Endothelial cell of umbilical vein (primary cell): ENCODE measurements around the gene NINJ2. TPM values are rescaled to one million over a fixed set of nuclear protein-coding genes. Genes with fewer than 3 reads are reported as not detected.

ENCODE experiments used
- BruUV-seq: library from RNA; stranded (reverse); fragments of 400-500 nt; replicated peaks from 2 replicates; lab custom pipeline; 2021; lab: Mats Ljungman, UMichigan
- CTCF ChIA-PET: fragments of 300-600, 350-600 bp; sonication (Branson Sonifier 250); formaldehyde crosslinking; loops from one replicate; lab custom pipeline; 2021; ENCODE audit warnings: antibody characterized with exemption, inconsistent platforms; lab: Charles Lee
- POLR2A ChIA-PET: fragments of 300-600, 350-600 bp; sonication (Branson Sonifier 250); formaldehyde crosslinking; loops from one replicate; lab custom pipeline; 2021; ENCODE audit warnings: antibody characterized with exemption, inconsistent platforms; lab: Charles Lee
- DNase-seq: peaks from one replicate; pipeline ENCODE4 v3.0.0-alpha.2; 2011; ENCODE audit warnings: low read depth, low spot score
- FAIRE-seq: peaks from 2 replicates; lab custom pipeline; 2011; peaks lifted over from hg19 to GRCh38; lab: Jason Lieb, UNC
- H2AFZ ChIP-seq: 2 replicates; pipeline ENCODE4 v1.6.0; 2012; ENCODE audit warnings: low read depth, low read length, control low read depth, inconsistent platforms
- H3K27ac ChIP-seq: 2 replicates; pipeline ENCODE4 v1.5.1; 2011; ENCODE audit warnings: low read depth, mild to moderate bottlenecking, control low read depth, low read length, moderate library complexity; ENCODE audit not compliant: insufficient read depth
- H3K27me3 ChIP-seq, 2 experiments: 2 replicates each; pipeline versions ENCODE4 v1.6.0 to v1.6.1; 2011; ENCODE audit warnings: low read length in 2 of 2, mixed read lengths in 1 of 2; ENCODE audit not compliant: control insufficient read depth in 2 of 2, insufficient read depth in 2 of 2
- H3K36me3 ChIP-seq, 2 experiments: 2 replicates in 1 of 2; 3 replicates in 1 of 2; pipeline ENCODE4 v1.5.1; 2011; ENCODE audit warnings: low read length in 2 of 2, mild to moderate bottlenecking in 1 of 2, moderate library complexity in 1 of 2; ENCODE audit not compliant: control insufficient read depth in 2 of 2, insufficient read depth in 2 of 2; ENCODE audit errors: extremely low read depth in 1 of 2
- H3K4me1 ChIP-seq: 3 replicates; pipeline ENCODE4 v1.5.1; 2011; ENCODE audit warnings: mild to moderate bottlenecking, low read length; ENCODE audit not compliant: control insufficient read depth, insufficient read depth; ENCODE audit errors: extremely low read depth
- H3K4me2 ChIP-seq: 2 replicates; pipeline ENCODE4 v1.6.1; 2011; ENCODE audit warnings: low read length, control low read depth, mixed read lengths; ENCODE audit not compliant: insufficient read depth
- H3K4me3 ChIP-seq, 3 experiments: fragments of 200-600 bp in 1 of 3; sonication (generic), shearing (Covaris generic) in 1 of 3; replicated peaks in 1 of 3; 2 replicates each; pipeline ENCODE4 v1.5.1; 2011 to 2016; ENCODE audit warnings: control low read depth in 3 of 3, low read length in 3 of 3, mild to moderate bottlenecking in 2 of 3, inconsistent platforms in 1 of 3, low read depth in 1 of 3, moderate library complexity in 1 of 3; ENCODE audit not compliant: insufficient read depth in 1 of 3
- H3K79me2 ChIP-seq: 2 replicates; pipeline ENCODE4 v1.6.0; 2012; ENCODE audit warnings: low read length, inconsistent platforms; ENCODE audit not compliant: control insufficient read depth, insufficient read depth
- H3K9ac ChIP-seq: replicated peaks from 2 replicates; pipeline ENCODE3; 2011; ENCODE audit warnings: low read length, control low read depth; ENCODE audit not compliant: insufficient read depth; ENCODE audit errors: extremely low read depth
- H3K9me1 ChIP-seq: replicated peaks from 3 replicates; pipeline ENCODE4 v1.6.0; 2011; ENCODE audit warnings: mild to moderate bottlenecking, low read length; ENCODE audit not compliant: control insufficient read depth, insufficient read depth; ENCODE audit errors: extremely low read depth
- H3K9me3 ChIP-seq: replicated peaks from 2 replicates; pipeline ENCODE4 v1.5.1; 2012; ENCODE audit warnings: low read length, inconsistent platforms; ENCODE audit not compliant: control insufficient read depth, insufficient read depth
- H4K20me1 ChIP-seq: replicated peaks from 2 replicates; pipeline ENCODE3; 2011; ENCODE audit warnings: mild to moderate bottlenecking, low read length; ENCODE audit not compliant: control insufficient read depth, insufficient read depth; ENCODE audit errors: extremely low read depth
- EZH2 ChIP-seq: IDR thresholded peaks from 2 replicates; pipeline ENCODE4 v1.6.1; 2012; ENCODE audit warnings: borderline replicate concordance, low read depth, mild to moderate bottlenecking, moderate library complexity, low read length, inconsistent platforms; ENCODE audit not compliant: severe bottlenecking
- FOS ChIP-seq: IDR thresholded peaks from 2 replicates; pipeline ENCODE4 v1.6.1; 2011; ENCODE audit warnings: mild to moderate bottlenecking, low read length, moderate library complexity, borderline replicate concordance; ENCODE audit not compliant: insufficient read depth
- JUN ChIP-seq: IDR thresholded peaks from 2 replicates; pipeline ENCODE4 v1.6.1; 2011; ENCODE audit warnings: borderline replicate concordance, low read depth; ENCODE audit not compliant: insufficient read length, insufficient read depth
- MYC ChIP-seq: IDR thresholded peaks from one replicate; pipeline ENCODE4 v1.6.1; 2011; ENCODE audit warnings: mild to moderate bottlenecking, low read depth, low read length
- POLR2A ChIP-seq: IDR thresholded peaks from 2 replicates; pipeline ENCODE4 v1.6.1; 2012; ENCODE audit warnings: low read depth, mild to moderate bottlenecking, control low read depth, low read length
- POLR2AphosphoS5 ChIP-seq: IDR thresholded peaks from 2 replicates; pipeline ENCODE4 v1.6.1; 2012; ENCODE audit warnings: low read depth, mild to moderate bottlenecking, control low read depth, low read length, moderate library complexity; ENCODE audit not compliant: insufficient read depth
- dilution Hi-C: fragments of 300-500 bp; cut with MboI; formaldehyde crosslinking; loops from one replicate; pipeline ENCODE4 v1.15.0; 2019; ENCODE audit warnings: low sequenced_read_pairs; ENCODE audit not compliant: extremely low pct_ligation_motif_present
- intact Hi-C: fragments of 100-400 bp; cut with micrococcal nuclease; formaldehyde crosslinking; loops from one replicate; pipeline ENCODE4 v1.10.0; 2022
- polyA plus RNA-seq, 4 experiments: library from polyadenylated mRNA; depleted of rRNA in 3 of 4; stranded (reverse) in 3 of 4; unstranded in 1 of 4; fragments of >200 nt; gene quantifications; 2 replicates each; pipeline versions ENCODE4 v1.2.1 to v1.2.3, GENCODE V29; 2011 to 2012; ENCODE audit warnings: missing spikeins in 1 of 4
- total RNA-seq: library from RNA; stranded (reverse); gene quantifications from 2 replicates; pipeline ENCODE4 v1.2.3, GENCODE V29; 2021
- TF ChIP-seq, protein P1 (sequence below), 2 donors: IDR thresholded peaks; 1 replicate in 1 of 2; 2 replicates in 1 of 2; pipeline ENCODE4 v1.5.1; 2011; ENCODE audit warnings: low read length in 2 of 2, mild to moderate bottlenecking in 2 of 2, moderate library complexity in 2 of 2, control low read depth in 1 of 2, inconsistent platforms in 1 of 2, low read depth in 1 of 2; ENCODE audit not compliant: insufficient read depth in 1 of 2; ENCODE audit errors: extremely low read depth in 1 of 2
- TF ChIP-seq, protein P2 (sequence below): IDR thresholded peaks from 2 replicates; pipeline ENCODE4 v1.6.1; 2011; ENCODE audit not compliant: insufficient read depth, insufficient read length

The NINJ2 gene
- total and polyA plus RNA-seq, 2 donors (not counting 3 experiments of a cell fraction or from before 2014, with no cell fraction given) = 0.75 to 4.4 TPM

DNA sequence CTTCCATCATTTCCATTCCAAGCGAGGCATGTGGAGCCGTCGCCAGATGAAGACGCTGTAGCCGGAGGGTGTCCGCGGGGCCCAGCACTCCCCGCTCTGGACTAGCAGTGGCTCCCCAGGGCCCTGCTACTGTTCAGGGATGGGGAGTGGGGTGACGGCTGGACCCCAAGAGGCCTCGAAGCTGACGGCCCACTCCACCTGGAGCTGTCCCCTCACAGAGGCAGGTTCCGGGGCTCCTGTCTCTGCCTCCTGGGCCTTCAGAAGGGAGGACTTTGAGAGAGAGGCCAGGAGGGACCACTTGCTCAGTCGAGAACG, 101.9 kb downstream of the NINJ2 start:
- BruUV-seq = no TSS peak
- H3K27ac ChIP-seq = no peak overlapping the region
- ChIA-PET CTCF (interaction anchor here (1.1 kb wide), 1 partner anchor 15 kb away, joined by 3 read pairs; no protein-coding TSS in a partner anchor), POLR2A (no interaction called here)
- TF ChIP-seq JUN (no peak), MYC (no peak), EZH2 (no peak), POLR2AphosphoS5 (no peak), FOS (no peak), POLR2A (no peak)
- TF ChIP-seq, protein P1, sequence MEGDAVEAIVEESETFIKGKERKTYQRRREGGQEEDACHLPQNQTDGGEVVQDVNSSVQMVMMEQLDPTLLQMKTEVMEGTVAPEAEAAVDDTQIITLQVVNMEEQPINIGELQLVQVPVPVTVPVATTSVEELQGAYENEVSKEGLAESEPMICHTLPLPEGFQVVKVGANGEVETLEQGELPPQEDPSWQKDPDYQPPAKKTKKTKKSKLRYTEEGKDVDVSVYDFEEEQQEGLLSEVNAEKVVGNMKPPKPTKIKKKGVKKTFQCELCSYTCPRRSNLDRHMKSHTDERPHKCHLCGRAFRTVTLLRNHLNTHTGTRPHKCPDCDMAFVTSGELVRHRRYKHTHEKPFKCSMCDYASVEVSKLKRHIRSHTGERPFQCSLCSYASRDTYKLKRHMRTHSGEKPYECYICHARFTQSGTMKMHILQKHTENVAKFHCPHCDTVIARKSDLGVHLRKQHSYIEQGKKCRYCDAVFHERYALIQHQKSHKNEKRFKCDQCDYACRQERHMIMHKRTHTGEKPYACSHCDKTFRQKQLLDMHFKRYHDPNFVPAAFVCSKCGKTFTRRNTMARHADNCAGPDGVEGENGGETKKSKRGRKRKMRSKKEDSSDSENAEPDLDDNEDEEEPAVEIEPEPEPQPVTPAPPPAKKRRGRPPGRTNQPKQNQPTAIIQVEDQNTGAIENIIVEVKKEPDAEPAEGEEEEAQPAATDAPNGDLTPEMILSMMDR (IDR thresholded peaks at IDR 0.05; ENCODE audit: extremely low read depth in 1 of 2, insufficient read depth in 1 of 2, low read depth in 1 of 2, low read length in 2 of 2) = no peak
- TF ChIP-seq, protein P2, sequence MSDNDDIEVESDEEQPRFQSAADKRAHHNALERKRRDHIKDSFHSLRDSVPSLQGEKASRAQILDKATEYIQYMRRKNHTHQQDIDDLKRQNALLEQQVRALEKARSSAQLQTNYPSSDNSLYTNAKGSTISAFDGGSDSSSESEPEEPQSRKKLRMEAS = no peak
- no peak overlapping the region for H3K9ac ChIP-seq
- H4K20me1 ChIP-seq = no peaks in the 10 kb centered on the region
- no peaks in the 10 kb centered on the region for H3K36me3 ChIP-seq
- H3K9me1 ChIP-seq = no peaks in the 10 kb centered on the region
- H3K4me1 ChIP-seq = no peaks in the 10 kb centered on the region
- no peaks in the 10 kb centered on the region for H3K79me2 ChIP-seq
- intact Hi-C loops = no loop called here
- DNase-seq = no peak
- H3K27me3 ChIP-seq = peaks cover 3 to 11% of the 10 kb centered on the region in 2 experiments
- no peak for FAIRE-seq
- no peaks in the 10 kb centered on the region for H3K9me3 ChIP-seq
- dilution Hi-C loops = no loop called here
- no peak overlapping the region for H3K4me2 ChIP-seq
- no peak overlapping the region for H2AFZ ChIP-seq
- H3K4me3 ChIP-seq = no peak overlapping the region
